ENCODE data around the gene TRIM22.

- TF ChIP-seq CTCF (IDR thresholded peaks at IDR 0.05) = no peak
- no peak for TF ChIP-seq POLR2A (IDR thresholded peaks at IDR 0.05)
Observed at GRCh38 chr11:5749836-5750235, 60.2 kb downstream of the TRIM22 start.

All from uterus (tissue), 2 donors.